ENCODE data around the gene AGA. TPM values are rescaled to one million over a fixed set of nuclear protein-coding genes. Genes with fewer than 3 reads are reported as not detected.

Gene AGA
- total and polyA plus RNA-seq, 8 donors, result 24.3 to 33.2 (median 28.6) TPM

DNA sequence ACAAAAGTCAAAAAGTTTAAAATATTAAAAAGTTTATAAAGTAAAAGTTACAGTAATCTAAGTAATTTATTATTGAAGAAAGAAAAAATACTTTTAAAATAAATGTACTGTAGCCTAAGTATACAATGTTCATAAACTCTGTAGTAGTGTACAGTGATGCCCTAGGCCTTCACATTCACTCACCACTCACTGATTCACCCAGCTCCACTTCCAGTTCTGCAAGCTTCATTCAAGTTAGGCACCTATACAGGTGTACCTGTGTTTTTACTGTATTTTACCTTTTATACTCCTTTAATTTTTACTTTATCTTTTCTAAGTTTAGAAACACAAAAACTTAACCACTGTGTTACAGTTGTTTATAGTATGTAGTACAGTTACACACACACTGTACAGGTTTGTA, 40.1 kb upstream of the AGA start:
- intact Hi-C loops (cut with DNase I), result no loop called here
- Histone ChIP-seq H3K36me3 (no peaks in the 10 kb centered on the region), H3K27ac (no peak overlapping the region), H3K9me3 (no peaks in the 10 kb centered on the region), H3K4me3 (no peak overlapping the region), H3K27me3 (no peaks in the 10 kb centered on the region), H3K4me1 (no peaks in the 10 kb centered on the region)
- no peak for ATAC-seq
- DNase-seq, result no peak
- TF ChIP-seq, protein P1, sequence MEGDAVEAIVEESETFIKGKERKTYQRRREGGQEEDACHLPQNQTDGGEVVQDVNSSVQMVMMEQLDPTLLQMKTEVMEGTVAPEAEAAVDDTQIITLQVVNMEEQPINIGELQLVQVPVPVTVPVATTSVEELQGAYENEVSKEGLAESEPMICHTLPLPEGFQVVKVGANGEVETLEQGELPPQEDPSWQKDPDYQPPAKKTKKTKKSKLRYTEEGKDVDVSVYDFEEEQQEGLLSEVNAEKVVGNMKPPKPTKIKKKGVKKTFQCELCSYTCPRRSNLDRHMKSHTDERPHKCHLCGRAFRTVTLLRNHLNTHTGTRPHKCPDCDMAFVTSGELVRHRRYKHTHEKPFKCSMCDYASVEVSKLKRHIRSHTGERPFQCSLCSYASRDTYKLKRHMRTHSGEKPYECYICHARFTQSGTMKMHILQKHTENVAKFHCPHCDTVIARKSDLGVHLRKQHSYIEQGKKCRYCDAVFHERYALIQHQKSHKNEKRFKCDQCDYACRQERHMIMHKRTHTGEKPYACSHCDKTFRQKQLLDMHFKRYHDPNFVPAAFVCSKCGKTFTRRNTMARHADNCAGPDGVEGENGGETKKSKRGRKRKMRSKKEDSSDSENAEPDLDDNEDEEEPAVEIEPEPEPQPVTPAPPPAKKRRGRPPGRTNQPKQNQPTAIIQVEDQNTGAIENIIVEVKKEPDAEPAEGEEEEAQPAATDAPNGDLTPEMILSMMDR (IDR thresholded peaks at IDR 0.05), result no peak

DNA sequence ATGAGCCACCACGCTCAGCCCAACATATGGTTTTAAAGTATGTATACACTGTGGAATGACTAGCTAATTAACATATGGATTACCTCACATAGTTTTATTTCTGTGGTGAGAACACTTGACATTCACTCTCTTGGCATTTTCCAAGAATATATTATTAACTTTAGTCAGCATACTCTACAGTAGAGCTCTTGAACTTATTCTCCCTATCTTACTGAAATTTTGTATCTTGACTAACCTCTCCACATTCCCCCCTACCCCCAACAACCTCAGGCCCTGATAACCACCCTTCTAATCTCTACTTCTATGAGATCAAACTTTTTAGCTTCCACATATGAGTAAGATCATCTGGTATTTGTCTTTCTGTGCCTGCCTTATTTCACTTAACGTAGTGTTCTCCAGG, 38.6 kb upstream of the AGA start:
- Histone ChIP-seq H3K27ac (no peak overlapping the region), H3K9me3 (no peaks in the 10 kb centered on the region), H3K36me3 (no peaks in the 10 kb centered on the region), H3K27me3 (no peaks in the 10 kb centered on the region), H3K4me3 (no peak overlapping the region), H3K4me1 (no peaks in the 10 kb centered on the region)
- TF ChIP-seq, protein P1 (IDR thresholded peaks at IDR 0.05), result no peak
- no peak for ATAC-seq
- intact Hi-C loops (cut with DNase I), result no loop called here
- no peak for DNase-seq

DNA sequence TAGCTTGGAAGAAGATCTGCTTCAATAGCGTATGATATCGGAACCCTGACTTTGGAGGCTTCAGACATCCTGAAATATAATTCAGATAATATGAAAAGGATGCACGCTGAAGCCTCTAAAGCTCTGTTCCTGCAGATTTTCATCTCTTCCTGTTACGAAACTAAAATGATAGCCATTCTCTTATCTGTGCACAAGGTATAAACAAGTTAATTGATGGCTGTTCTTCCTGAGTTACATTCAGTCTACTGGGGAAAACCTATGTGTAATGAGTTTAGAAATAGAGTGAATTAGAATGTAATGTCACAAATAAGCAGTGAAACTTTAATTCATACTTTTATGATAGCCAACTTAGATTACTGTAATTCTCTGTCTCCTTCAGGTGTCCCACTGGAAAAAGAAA, 36.8 kb upstream of the AGA start:
- no peak overlapping the region for H3K4me3 ChIP-seq
- no peaks in the 10 kb centered on the region for H3K36me3 ChIP-seq
- no peak overlapping the region for H3K27ac ChIP-seq
- H3K27me3 ChIP-seq, result no peaks in the 10 kb centered on the region
- no peaks in the 10 kb centered on the region for H3K9me3 ChIP-seq
- TF ChIP-seq, protein P1 (IDR thresholded peaks at IDR 0.05), result no peak
- H3K4me1 ChIP-seq, result no peaks in the 10 kb centered on the region
- intact Hi-C loops (cut with DNase I), result no loop called here
- no peak for DNase-seq
- no peak for ATAC-seq

DNA sequence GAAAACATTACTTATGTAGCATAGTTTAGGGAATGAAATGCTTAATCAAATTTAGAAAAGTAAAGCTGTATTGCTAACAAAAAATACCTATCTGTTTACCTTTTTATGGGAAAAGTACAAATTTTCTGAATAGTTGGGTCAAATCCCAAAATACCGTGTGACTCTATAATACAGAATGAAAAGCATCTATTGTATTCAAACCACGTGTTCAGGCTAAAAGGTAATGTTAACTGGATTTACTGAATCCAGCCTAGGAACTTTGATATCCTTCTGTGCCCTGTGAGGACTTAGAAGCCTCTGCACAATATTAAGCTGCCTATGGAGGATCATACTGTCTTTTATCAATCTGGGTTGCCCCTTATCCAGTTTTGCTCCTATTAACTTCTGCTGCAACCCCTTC, 36.3 kb upstream of the AGA start:
- Histone ChIP-seq H3K27ac (no peak overlapping the region), H3K36me3 (no peaks in the 10 kb centered on the region), H3K4me3 (no peak overlapping the region), H3K9me3 (no peaks in the 10 kb centered on the region), H3K4me1 (no peaks in the 10 kb centered on the region), H3K27me3 (no peaks in the 10 kb centered on the region)
- DNase-seq, result no peak
- intact Hi-C loops (cut with DNase I), result no loop called here
- TF ChIP-seq, protein P1 (IDR thresholded peaks at IDR 0.05), result no peak
- ATAC-seq, result no peak

DNA sequence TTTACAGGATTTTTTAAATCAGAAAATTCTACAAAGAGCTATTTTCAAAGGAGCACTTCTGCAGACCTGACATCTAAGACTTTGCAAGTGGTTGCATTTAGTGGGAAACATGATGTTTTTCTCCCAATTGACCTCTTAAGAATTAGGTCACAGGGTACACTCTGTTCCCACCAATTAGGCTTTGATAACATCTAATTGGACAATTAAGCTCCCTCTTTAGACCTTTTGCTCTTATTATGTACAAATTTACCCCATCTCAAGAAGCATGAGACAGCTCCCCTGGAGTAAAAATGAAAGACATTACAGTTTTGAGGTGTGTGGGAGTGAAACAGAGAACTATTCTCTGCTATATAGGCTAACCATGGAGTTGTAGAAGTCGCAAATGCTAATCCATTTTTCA, 31.8 kb upstream of the AGA start:
- H3K4me1 ChIP-seq, result no peaks in the 10 kb centered on the region
- H3K4me3 ChIP-seq, result no peak overlapping the region
- ATAC-seq (no peak), DNase-seq (no peak)
- no peaks in the 10 kb centered on the region for H3K9me3 ChIP-seq
- intact Hi-C loops (cut with DNase I), result no loop called here
- no peaks in the 10 kb centered on the region for H3K27me3 ChIP-seq
- TF ChIP-seq, protein P1 (IDR thresholded peaks at IDR 0.05), result no peak
- no peaks in the 10 kb centered on the region for H3K36me3 ChIP-seq
- no peak overlapping the region for H3K27ac ChIP-seq

Measured in left lung (tissue), 10 donors.